ENCODE data around the gene HOXC4. TPM values are rescaled to one million over a fixed set of nuclear protein-coding genes. Genes with fewer than 3 reads are reported as not detected.

Gene HOXC4
- total and polyA plus RNA-seq, 4 donors = 0.02 TPM; not detected in 3

- H3K27ac ChIP-seq (ENCODE audit: low read depth in 1 of 2, low read length in 2 of 2) = no peak overlapping the region
- DNase-seq (ENCODE audit: low spot score) = no peak
Measured at GRCh38 chr12:54026640-54027441, 26.8 kb upstream of the HOXC4 start.

More at GRCh38 chr12:54026640-54027441, 26.8 kb upstream of the HOXC4 start:
- 11% methylated on average over 22 of the region's 22 CpGs for WGBS
- Histone ChIP-seq H3K27me3 (ENCODE audit: control insufficient read depth in 4 of 4, insufficient read depth in 4 of 4, low read length in 3 of 4) (peaks cover 10 to 37% (median 27%) of the 10 kb centered on the region in 4 donors), H3K9me3 (ENCODE audit: control insufficient read depth in 4 of 4, low read length in 3 of 4) (no peaks in the 10 kb centered on the region), H3K9ac (ENCODE audit: low read depth in 1 of 2, low read length in 2 of 2) (no peak overlapping the region), H3K4me1 (ENCODE audit: control insufficient read depth in 4 of 4, insufficient read depth in 4 of 4, low read length in 3 of 4) (peaks cover 0 to 12% (median 4%) of the 10 kb centered on the region in 4 donors), H3K36me3 (ENCODE audit: control insufficient read depth in 4 of 4, insufficient read depth in 3 of 4, low read depth in 1 of 4, low read length in 3 of 4) (no peaks in the 10 kb centered on the region), H3K4me3 (ENCODE audit: low read depth in 1 of 3, low read length in 3 of 3) (no peak overlapping the region)
- TF ChIP-seq ZBTB33 (IDR thresholded peaks at IDR 0.05) (no peak), FOXA1 (IDR thresholded peaks at IDR 0.05) (no peak), REST (IDR thresholded peaks at IDR 0.05) (no peak), SP1 (IDR thresholded peaks at IDR 0.05) (no peak), RXRA (IDR thresholded peaks at IDR 0.05) (no peak), CTCF (IDR thresholded peaks at IDR 0.05; ENCODE audit: low read depth, low read length, missing input control) (no peak), JUND (IDR thresholded peaks at IDR 0.05) (no peak), YY1 (IDR thresholded peaks at IDR 0.05) (no peak), RAD21 (IDR thresholded peaks at IDR 0.05) (no peak), FOXA2 (IDR thresholded peaks at IDR 0.05) (no peak), NR2F2 (IDR thresholded peaks at IDR 0.05) (no peak), MAX (IDR thresholded peaks at IDR 0.05) (no peak), TAF1 (conservative IDR thresholded peaks at IDR 0.05) (no peak), GABPA (IDR thresholded peaks at IDR 0.05 in 1 of 2, conservative IDR thresholded peaks at IDR 0.05 in 1 of 2) (no peak), EGR1 (IDR thresholded peaks at IDR 0.05; ENCODE audit: low read depth in 2 of 2) (no peak)
